LNCaP clone FGC (cell line): ENCODE results near the gene TRMT6.

Experiments
- DNase-seq: peaks from one replicate; pipeline ENCODE4 v3.0.0-alpha.2; 2011; ENCODE audit warnings: low read depth
- H3K4me3 ChIP-seq: 2 replicates; pipeline ENCODE4 v1.5.1; 2011; ENCODE audit warnings: mild to moderate bottlenecking, low read depth, low read length, control low read depth
- CTCF ChIP-seq: IDR thresholded peaks from 2 replicates; pipeline ENCODE4 v1.5.1; 2012; ENCODE audit warnings: mild to moderate bottlenecking; ENCODE audit not compliant: control insufficient read depth, insufficient read depth; ENCODE audit errors: extremely low read depth

The TRMT6 gene

GRCh38 chr20:5910186-5910585, 40.1 kb downstream of the TRMT6 start:
- no peak overlapping the region for H3K4me3 ChIP-seq
- TF ChIP-seq CTCF: no peak
- no peak for DNase-seq

GRCh38 chr20:5908981-5909380, 41.4 kb downstream of the TRMT6 start:
- no peak overlapping the region for H3K4me3 ChIP-seq
- DNase-seq: no peak
- no peak for TF ChIP-seq CTCF

GRCh38 chr20:5900908-5901307, 49.4 kb downstream of the TRMT6 start:
- H3K4me3 ChIP-seq: no peak overlapping the region
- TF ChIP-seq CTCF: no peak
- no peak for DNase-seq

GRCh38 chr20:5899444-5899843, 50.9 kb downstream of the TRMT6 start:
- TF ChIP-seq CTCF: no peak
- DNase-seq: no peak

GRCh38 chr20:5895626-5896025, 54.7 kb downstream of the TRMT6 start:
- TF ChIP-seq CTCF: no peak
- H3K4me3 ChIP-seq: no peak overlapping the region
- no peak for DNase-seq

More at GRCh38 chr20:5899444-5899843, 50.9 kb downstream of the TRMT6 start:
- H3K4me3 ChIP-seq: no peak overlapping the region

GRCh38 chr20:5893621-5894020, 56.7 kb downstream of the TRMT6 start:
- DNase-seq: no peak
- no peak overlapping the region for H3K4me3 ChIP-seq
- TF ChIP-seq CTCF: no peak

- no peak overlapping the region for H3K4me3 ChIP-seq
- no peak for DNase-seq
- no peak for TF ChIP-seq CTCF
These were observed 57.3 kb downstream of the TRMT6 start for GRCh38 chr20:5893052-5893451.
